ELF-1 (cell line): ENCODE measurements around the gene DDX10.
"Not testable (repeated sequence)": the region's sequence is repeated elsewhere in the genome, so short reads cannot be mapped to it uniquely, and the experiment has no call there.

ENCODE experiments used
- DNase-seq: peaks from one replicate; pipeline ENCODE4 v3.0.0-alpha.2; 2016; ENCODE audit warnings: low read depth, low spot score

The DDX10 gene

GRCh38 chr11:108664730-108665525, at the start of gene DDX10:
Gene DDX10 (plus strand): TSS chr11:108665069. CDS start chr11:108665154, 85 bp downstream.
- DNase-seq = peak; percentile 99

- DNase-seq = no peak
Measured at GRCh38 chr11:108616549-108616948, 48.3 kb upstream of the DDX10 start.

DNA sequence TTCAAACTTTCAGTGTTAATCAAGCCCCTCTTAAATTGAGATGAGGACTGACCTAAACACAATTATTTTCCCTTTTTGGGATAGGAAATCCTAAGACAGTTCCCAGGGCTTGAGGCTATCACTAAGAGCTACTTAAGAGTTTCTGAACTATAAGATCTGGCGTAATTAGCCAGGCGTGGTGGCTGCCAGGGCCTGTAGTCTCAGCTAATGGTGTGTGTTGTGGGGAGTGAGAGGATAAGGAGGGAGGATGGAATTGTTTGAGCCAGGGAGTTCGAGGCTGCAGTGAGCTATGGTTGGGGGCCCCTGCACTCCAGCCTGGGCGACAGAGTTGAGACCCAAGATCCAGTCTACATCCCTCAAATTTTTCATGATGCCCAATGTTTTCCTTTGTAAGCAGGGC, 47.8 kb upstream of the DDX10 start:
- no peak for DNase-seq

GRCh38 chr11:108618529-108618928, 46.3 kb upstream of the DDX10 start:
- DNase-seq = no peak

DNA sequence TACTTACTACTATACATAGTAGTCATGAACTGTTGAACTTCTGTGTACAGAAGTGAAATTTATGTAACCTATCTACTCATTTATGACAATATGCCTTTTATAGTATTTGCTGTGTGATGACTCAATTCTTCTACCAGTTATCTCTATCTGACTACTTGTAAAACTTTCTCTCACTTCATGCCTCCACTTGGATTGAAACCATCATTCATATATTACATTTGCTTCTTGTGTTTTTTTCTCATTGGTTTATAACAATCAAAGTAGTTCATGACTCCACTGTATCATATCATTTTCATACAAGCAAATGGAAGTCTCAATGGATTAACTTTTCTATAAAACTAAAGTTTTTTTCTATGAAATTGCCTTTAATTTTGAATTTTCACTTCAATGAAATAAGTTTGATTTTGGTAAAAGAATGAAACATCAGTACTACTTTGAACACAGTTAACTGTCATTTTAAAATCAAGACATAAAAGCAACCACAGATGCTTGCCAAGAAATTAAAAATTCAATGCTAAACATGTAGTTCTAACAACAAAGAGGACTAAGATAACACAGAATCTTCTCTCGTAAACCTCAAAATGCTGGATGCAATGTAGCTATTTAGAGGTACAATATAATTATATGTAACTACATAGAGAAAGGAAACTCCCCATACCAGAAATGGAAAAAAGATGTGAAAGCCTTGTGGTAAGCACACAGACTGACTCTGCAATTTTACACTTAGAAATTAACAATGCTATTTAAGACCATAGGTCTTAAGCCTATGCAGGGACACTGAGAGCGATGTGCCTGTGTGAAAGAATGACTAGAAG, 43.7 kb upstream of the DDX10 start:
- DNase-seq = no peak

DNA sequence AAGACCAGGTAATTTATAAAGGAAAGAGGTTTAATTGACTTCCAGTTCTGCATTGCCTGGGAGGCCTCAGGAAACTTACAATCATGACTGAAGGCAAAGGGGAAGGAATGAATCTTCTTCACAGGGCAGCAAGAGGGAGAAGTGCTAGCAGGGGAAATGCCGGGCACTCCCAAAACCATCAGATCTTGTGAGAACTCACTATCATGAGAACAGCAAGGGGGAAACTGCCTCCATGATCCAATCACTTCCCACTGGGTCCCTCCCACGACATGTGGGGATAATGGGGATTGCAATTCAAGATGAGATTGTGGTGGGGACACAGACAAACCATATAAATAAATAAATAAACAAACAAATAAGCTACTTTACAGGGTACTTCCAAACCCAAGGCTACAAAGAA, 42.5 kb upstream of the DDX10 start:
- DNase-seq = no peak

- no peak for DNase-seq
Measured at GRCh38 chr11:108624196-108624925, 40.5 kb upstream of the DDX10 start.

DNA sequence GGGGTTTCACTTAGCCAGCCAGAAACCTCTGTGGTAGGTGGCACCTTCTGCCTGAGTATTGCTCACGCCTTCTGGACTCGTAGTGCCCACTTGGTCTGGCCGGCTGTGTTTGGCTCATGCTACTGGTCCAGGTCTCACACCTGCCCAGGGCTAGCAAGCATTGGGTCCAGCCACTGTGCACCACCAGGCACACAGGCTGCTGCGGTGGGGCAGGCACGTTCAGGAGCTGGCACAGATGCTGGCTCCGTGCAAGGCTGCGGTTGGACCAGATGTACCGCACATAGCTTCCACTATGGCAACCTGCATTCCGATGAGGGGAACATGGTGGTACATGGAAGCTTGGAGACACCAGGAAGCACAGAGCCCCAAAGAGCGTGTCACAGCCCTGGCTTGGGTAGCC, 36.5 kb upstream of the DDX10 start:
- no peak for DNase-seq

DNA sequence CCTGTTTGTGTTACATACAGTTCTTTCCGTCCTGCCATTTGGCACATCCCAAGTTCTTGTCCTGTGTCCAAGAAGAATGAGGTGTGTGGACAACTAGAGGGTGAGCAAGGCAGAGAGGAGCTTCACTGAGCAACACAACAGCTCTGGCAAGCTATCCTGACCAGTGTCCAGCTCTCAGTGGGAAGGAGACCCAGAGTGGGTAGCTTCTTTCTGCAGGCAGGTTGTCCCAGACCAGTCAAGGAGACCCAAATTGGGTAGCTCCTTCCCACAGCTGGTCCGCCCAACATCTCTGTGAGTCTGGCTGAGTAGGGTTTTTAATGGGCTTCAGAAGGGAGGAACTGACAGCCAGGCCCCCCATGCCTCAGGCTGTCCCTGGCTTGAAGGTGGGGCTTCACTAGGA, 36.1 kb upstream of the DDX10 start:
- no peak for DNase-seq

DNA sequence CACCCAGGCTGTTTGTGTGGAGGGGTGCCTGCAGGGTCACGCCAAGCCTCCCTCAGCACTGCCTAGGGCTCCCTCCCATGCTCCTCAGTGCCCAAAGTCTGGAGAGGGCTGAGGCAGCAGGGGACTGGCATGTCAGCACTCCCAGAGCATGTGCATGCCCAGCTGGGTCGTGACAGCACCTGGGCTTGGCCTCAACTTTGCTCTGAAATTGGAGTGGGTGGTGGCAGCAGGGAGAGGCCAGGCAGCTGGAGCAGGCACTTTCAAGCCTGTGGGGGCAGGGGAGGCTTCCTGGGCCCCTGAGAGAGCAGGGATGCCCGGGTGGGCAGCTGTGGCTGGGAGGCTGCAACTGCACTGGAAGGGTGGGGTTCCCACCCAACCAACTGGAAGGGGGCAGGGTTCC, 35.6 kb upstream of the DDX10 start:
- DNase-seq = no peak

- no peak for DNase-seq
Measured at GRCh38 chr11:108632041-108632704, 32.7 kb upstream of the DDX10 start.

- DNase-seq = no peak
Measured at GRCh38 chr11:108635106-108635505, 29.8 kb upstream of the DDX10 start.

DNA sequence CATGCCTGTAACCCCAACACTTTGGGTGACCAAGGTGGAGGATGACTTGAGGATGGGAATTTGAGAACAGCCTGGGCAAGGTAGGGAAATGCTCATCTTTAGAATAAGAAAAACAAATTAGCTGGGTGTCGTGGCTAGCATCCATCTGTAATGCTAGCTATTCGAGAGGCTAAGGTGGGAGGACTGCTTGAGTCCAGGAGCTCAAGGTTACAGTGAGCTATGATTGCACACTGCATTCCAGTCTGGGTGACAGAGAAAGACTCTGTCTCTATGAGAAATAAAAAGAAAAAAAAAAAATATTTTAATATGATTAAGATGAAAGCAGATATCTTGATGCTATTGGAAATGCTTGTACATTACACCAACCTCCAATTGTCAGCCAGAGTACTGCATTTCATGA, 28.6 kb upstream of the DDX10 start:
- DNase-seq = no peak

GRCh38 chr11:108639146-108639545, 25.7 kb upstream of the DDX10 start:
- no peak for DNase-seq

GRCh38 chr11:108641752-108642151, 23.1 kb upstream of the DDX10 start:
- not testable (repeated sequence) for DNase-seq

DNA sequence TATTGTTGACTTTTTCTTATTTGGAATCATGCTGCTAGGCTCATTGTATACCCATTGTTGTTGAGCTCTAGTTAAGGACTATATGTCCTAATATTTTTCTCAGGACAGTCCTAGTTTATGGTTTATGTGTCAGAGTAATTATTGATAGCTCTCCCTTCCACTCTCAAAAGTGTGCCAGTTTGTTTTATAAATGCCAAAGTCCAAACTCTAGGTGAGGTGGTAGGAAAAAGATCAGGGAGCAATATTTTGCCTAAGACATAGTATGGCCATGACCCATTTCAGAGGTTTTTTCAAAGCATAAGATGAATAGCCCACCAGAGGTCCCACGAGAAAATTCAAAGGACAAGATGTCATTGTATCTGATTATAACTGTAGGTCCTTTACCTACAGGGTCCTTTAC, 20.9 kb upstream of the DDX10 start:
- no peak for DNase-seq

GRCh38 chr11:108645970-108646369, 18.9 kb upstream of the DDX10 start:
- DNase-seq = no peak

DNA sequence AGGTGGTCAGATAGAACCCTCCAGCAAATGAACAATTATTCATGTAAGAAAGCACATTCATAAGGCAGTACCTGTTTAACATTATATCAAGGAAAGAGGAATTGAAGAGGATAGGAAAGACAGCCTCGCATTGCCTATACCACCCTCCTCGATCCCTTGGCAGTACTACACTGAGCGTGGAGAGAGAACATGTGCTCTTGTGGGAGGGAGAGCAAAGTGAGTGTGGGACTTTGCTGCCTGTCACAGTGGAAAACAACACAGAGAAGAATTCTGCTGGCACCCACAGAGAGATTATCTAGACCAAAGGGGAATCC, 17.5 kb upstream of the DDX10 start:
- DNase-seq = no peak

GRCh38 chr11:108647701-108648527, 17.0 kb upstream of the DDX10 start:
- DNase-seq = peak; percentile 89

GRCh38 chr11:108648528-108648885, 16.4 kb upstream of the DDX10 start:
- DNase-seq = no peak

- not testable (repeated sequence) for DNase-seq
Measured at GRCh38 chr11:108654100-108654499, 10.8 kb upstream of the DDX10 start.
